HG02970 (cell line): ENCODE data around the gene CIB1.
"Not testable (repeated sequence)": the region's sequence is repeated elsewhere in the genome, so short reads cannot be mapped to it uniquely, and the experiment has no call there.

Experiments
- ATAC-seq: cut with Tn5 transposase; IDR thresholded peaks from one replicate; pipeline ENCODE4 v1.9.1; 2021; ENCODE audit warnings: mild to moderate bottlenecking, moderate library complexity, moderate number of reproducible peaks; ENCODE audit not compliant: unreplicated experiment, low FRiP score

Gene CIB1

DNA sequence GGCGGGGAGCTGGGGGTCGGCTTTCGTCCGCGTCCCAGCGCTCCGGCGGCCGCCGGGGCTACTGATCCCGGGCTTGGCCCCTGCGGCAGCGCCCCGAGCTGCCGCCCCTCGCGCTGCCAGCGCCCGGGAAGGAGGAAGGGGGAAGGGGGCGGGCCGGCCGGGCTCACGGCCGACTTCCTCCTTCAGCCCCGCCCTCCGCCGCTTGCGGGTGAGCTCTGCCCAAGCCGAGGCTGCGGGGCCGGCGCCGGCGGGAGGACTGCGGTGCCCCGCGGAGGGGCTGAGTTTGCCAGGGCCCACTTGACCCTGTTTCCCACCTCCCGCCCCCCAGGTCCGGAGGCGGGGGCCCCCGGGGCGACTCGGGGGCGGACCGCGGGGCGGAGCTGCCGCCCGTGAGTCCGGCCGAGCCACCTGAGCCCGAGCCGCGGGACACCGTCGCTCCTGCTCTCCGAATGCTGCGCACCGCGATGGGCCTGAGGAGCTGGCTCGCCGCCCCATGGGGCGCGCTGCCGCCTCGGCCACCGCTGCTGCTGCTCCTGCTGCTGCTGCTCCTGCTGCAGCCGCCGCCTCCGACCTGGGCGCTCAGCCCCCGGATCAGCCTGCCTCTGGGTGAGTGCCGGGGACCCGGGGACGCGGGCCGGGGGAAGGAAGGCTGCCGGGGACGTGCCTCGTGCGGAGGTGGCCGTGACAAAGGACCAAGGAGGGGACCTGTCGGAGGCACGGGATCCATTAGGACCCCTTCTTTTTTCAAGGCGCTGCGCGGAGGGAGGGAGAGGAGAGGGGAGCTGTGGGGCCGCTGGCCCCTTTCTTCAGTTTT, 32.4 kb downstream of the CIB1 start, which contains the start of gene SEMA4B:
Gene SEMA4B (plus strand): TSS at position 201 of the 814 bp plus-strand sequence. CDS start 249 bp downstream, at position 450.
- no peak for ATAC-seq

DNA sequence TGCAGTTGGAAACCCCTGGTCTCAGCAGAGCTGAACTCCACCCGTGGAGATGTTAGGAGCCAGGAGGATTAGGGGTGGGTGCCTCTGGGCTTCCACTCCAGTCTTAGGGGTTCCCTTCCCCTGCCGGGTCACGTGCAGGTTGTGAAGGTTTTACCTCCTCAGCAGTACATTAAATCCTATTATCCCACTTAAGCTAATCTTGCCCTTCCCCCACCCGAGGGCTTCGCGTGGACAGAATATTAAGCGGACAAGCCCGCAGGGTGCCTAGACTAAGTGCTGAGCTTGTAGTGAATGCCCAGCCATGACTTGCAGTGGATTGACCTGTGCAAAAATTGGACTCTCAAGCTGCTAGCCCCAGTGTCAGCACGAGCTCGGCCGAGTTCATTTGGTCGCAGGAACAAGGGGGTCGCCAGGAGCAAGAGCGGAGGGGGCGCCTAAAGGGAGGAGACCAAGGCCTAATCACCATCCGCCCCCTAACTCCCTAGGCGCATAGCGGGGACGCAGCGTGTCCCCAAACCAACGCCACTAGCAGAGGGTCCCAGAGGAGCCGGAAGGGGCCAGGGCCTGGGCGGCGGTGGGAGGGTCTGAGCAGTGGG, 33.1 kb downstream of the CIB1 start:
- no peak for ATAC-seq

DNA sequence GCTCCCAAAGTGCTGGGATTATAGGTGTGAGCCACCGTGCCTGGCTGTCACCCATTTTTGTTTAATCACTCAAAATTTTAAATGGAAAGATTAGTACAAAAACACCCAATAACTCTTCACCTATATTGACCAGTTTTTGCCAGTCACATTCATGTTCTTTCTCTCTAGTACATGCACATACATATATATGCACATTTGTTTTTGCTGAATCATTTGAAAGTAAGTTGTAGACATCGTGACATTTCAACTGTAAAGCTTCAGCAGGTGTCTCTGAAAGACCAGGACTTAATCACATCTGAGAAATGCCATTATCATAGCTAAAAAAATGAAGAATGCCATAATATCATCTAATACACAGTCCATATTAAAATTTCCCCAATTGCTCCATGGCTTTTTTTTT, 39.1 kb downstream of the CIB1 start:
- no peak for ATAC-seq

DNA sequence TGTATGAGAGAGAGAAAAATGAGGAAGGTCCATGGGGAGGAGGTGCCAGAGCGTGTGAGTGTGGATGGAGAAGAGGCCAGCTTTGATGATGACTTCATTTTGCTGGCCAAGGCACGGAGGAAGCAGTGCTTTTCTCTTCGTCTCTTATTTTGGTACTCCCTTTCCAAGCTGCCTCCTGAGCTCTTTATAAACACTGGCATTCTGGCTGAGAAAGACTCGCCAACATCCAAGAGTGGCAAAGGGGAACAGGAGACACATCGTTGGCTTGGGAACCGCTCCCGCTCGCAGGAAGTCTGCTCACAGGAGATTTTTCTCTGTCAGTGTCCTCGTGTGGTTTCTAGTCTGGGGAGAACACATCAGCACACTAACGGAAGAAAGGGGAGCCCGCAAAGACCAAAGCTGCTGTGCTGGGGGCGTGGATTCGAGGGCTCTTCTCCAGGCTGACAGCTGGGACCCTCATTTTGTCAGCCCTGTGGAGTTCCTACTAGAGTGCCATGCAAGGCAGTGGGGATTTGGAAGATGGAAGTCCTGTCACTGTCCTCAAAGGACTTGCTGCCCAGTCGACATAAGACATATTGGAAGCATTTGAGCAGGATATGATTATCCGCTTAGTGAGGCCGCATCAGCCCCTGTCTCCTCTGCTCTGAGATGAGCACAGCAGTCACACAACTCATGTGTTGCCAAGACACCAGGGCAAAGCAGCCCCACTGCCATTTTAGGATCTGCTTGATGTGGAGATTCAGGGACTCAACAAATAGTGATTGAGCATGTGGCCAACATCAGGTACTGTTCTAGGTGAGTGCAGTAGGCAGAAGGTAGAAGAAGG, 40.6 kb downstream of the CIB1 start:
- no peak for ATAC-seq

DNA sequence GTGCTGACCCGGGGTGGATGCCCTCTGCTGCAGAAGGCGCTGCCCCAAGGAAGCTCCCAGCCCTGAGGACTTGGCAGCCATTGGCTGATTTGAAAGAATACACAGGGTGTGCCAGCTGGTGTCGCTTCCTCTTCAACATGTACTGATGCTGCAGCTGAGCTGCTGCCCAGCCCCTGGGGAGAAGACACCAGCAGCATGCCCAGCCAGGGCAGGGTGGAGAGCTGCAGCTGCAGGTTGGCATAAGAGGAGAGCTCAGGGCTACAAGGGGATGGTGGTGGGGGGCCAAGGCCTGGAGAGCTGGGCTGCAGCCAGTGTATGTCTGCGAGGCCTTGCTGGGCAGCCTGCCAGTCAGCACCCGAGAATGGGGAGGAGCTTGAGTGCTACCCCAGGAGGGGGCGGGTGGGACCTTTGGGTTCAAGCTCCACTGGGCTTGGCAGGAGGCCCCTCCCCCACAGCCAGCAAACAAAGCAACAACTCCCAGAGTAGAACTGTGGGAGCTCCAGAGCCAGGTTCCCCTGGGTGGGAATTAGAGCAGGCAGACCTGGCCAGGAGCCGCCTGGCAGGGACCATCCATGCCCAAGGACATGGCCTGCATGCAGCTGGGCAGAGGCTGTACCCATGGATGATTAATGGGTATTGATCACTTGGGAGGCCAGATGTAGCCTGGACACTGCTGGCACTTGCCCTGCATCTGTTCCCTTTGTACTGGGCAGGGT, 41.8 kb downstream of the CIB1 start:
- ATAC-seq: no peak

DNA sequence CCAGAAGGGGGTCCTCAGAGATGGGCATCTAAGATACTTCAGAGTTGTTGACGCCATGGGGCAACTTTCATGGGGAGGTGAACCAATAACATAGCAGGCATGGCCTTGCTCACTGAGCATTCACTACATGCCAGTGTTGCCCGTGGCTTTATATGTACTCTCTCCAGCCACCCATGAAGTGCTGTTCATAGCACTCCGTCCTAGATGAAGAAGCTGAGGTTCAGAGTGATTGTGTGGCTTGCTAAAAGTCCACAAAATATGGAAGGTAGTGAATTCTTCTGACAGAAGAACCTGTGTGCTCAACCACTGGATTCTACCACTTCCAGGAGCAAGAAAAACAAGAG, 42.4 kb downstream of the CIB1 start:
- ATAC-seq: peak; percentile 17

DNA sequence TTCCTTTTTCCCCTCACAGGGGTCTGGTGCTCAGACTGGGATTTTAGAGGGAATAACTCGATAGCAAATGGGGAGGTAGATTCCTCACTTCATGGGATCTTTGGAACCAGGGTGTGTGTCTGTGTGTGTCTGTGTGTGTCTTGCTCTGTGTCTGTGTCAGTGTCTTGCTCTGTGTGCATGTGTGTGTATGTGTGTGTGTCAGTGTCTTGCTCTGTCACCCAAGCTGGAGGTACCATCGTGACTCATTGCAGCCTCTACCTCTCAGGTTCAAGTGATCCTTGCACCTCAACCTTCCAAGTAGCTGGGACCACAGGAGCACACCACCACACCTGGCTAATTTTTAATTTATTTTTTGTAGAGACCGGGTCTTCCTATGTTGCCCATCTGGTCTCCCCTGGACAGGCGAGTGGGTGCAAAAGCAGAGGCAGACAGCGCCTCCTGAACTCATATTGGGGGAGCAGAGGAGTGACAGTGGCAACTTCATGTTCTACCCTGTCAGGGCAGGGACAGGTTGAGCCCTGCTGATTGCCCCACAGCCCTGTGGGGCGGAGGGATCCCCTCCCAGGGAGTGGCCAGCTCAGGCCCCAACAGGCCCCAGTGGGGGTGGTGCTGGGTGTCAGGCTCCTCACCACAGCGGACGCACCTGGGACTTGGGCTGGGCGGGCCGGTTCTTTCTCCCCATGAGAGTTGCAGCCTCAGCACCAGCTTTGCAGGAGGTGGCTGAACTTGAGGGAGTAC, 43.0 kb downstream of the CIB1 start:
- peak; percentile 63 for ATAC-seq

DNA sequence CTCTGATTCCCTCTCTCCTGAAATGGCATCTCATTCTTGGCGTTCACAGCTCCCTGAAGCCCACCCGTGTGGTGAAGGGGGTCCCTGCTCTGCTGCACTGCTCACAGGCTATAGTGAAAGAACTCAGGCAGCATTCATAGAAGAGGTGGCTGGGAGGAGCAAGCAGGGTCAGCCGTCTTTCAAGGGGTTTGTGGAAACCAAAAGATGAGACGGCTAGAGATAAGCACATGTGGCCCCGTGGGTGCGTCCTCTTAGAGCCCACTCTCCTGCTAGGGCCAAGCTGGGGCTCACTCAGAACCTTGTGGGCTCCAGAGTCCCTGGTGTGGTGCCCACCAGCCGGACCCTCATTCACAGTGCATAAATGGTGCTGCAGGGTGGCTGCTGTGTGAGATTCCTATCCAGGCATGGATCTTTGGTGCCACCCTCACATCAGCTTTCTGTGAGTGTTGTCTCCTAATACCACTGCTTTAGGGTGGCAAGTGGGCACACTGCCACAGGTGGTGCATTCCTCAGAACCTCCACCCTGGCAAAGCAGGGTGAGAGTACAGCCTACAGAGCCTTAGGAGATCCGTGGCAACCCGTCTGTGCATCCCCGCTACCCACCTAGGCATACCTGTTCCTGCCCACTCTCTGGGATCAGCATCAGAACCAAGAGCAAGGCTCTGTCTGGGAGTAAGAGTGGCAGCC, 43.8 kb downstream of the CIB1 start:
- no peak for ATAC-seq

DNA sequence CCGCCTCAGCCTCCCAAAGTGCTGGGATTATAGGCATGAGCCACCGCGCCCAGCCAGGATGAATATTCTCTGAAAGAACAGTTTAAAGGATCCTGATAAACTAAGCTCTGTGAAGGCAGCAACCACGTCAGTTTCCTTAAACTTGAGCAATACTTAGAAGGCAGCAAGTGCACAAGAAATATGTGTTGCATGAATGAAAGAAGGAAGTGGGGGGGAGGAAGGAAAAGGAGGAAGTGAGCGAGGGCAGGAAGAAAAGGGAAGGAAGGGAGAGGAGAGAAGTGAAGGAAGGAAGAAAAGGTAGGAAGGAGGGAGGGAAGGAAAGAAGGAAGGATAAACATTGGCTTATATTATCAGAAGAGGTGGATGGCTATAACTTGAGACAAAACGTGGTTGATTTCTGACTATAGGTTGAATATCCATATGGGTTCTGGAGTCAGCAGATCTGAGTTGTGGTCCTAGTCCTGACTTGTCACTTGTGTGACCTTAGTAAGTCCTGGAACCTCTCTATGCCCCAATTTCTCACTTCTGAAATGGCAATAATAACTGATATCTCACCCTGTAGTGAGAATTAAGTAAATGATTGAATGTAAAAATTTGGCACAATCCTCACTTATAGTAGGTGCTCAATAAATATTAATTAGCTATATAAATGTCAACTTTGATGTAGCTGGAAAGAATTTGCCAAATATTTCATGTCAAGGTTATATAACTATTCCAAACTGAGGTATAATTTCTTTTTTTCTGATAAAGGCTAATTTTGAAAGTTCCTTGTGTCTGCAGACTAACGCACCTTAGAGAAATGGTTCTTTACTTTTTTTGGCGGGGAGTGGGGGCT, 44.6 kb downstream of the CIB1 start:
- ATAC-seq: no peak

DNA sequence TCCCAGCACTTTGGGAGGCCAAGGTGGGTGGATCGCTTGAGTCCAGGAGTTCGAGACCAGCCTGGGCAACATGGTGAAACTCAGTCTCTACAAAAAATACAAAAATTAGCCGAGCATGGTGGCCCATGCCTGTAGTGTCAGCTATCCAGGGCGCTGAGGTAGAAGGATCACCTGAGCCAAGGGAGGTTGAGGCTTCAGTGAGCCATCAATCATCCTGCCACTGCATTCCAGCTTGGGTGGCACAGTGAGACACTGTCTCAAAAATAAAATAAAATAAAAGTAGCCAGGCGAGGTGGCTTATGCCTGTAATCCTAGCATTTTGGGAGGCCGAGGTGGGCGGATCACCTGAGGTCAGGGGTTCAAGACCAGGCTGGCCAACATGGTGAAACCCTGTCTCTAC, 45.7 kb downstream of the CIB1 start:
- not testable (repeated sequence) for ATAC-seq

DNA sequence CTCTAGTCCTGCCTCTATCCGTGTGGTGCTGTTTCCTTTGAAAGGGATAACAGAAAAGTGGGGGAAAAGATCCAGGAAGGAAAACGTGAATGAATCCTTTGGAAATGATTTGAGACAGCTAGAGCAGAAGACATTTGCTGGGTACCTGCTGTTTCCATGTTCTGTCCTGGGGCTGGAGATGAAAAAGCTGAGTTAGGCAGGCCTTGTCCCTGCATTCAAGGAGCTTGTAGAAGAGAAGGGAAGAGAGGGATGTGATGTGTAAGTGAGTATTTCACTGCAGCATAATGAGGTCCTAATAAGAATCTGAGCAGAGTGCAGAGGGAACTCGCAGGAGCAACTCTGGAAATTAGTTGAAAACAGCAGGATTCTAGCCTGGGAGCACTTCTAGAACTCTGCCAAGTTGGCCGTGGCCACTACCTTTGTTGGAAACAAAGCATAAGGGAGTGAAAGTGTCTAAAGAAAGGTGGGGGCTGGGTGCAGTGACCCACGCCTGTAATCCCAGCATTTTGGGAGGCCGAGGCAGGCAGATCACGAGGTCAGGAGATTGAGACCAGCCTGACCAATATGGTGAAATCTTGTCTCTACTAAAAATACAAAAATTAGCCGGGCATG, 46.4 kb downstream of the CIB1 start:
- ATAC-seq: no peak

DNA sequence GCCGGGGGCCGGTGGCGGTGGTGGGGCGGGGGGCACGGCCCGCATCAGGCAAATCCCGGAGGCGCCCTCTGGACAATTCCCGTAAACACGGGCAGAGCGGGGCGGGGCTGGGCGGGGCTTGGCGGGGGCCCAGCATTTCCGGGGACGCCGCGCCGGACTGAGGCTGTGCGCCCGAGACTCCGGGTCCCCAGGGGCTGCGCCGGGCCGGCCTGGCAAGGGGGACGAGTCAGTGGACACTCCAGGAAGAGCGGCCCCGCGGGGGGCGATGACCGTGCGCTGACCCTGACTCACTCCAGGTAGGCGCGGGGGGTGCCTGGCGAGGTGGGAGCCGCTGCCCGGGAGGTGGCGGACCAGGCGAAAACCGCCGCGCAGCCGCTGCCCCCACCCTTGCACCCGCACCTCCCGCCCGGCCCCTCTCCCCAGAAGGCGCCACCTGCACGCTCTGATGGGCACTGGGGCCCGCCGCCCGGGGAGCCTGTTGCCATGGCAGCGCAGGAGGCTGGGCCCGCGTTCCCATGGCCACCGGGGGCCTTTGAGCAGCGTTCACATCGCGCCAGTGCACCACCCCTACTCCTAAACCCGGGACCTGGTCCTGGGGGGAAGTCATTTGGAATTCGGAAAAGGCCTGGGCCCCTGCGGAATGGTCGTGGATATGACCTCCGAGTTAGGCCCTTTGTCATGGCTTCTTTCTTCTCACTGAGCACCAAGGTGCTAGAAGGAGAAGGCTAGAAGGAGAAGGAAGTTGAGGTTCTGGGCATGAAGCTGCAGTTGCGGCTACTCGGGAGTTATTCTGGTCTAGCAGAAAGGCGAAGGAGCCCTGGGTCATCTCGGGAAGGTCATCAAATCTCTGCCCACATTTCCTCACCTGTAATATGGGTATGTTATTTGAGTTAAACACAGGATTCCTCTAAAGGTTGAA, 48.7 kb downstream of the CIB1 start:
- ATAC-seq: peak; percentile 60

DNA sequence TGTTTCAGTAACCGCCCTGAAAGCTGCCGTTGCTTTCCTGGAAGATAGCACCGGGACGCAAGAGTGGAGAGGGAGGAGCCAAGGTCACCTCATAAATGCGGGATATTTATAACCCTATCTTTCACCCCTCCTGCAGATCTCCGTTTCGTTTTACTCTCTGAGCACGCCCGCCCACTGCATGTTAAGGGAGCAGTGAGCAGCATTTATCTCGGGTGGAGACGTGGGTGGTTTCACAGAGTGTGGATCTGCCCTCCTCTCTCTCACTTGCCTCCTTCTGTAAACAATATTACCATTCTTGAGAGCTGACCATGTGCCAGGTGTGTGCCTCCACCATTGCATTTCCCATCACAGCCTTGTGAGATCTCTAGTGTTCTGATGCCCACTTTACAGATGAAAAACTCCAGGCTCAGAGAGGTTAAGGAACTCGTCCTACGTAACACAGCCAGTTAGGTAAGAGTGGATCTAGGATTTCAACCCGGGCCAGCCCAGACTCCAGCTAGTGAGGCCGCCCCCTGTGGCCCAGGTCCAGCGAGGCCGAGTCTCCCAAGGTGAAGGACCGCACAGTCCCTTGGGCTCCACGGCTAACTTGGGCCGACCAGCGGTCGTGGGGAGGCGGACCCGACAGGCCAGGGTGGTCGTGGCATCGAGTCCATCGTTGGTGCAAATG, 49.5 kb downstream of the CIB1 start:
- peak; percentile 11 for ATAC-seq

DNA sequence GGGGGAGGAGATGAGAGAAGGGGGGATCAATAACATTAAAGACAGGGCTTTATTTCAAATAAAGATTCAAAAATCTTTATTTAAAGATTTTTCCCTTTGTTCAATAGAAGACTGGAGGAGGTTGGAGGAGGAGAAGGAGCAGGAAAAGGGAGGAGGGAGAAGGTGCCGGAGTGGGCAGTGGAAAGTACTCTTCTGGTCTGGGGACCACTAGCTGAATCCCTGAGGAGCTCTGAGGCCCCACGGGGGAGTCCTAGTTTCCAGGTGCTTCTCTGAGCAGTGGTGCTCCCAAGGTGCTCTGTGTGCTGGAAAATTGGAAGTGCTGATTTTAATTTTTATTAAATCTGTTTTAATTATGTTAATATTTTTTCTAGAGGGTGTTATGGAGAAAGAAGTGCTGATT, 52.0 kb downstream of the CIB1 start:
- no peak for ATAC-seq
